ENCODE results near the gene CCT2. TPM values are rescaled to one million over a fixed set of nuclear protein-coding genes. Genes with fewer than 3 reads are reported as not detected.

The CCT2 gene
- total and polyA plus RNA-seq, 8 donors: 41.6 to 69.1 (median 61.6) TPM

- no peak overlapping the region for H3K27ac ChIP-seq
- no peak for DNase-seq
- 78 to 85% methylated on average over 4 of the region's 4 CpGs for WGBS, 2 donors
- H3K4me3 ChIP-seq: no peak overlapping the region
- no peaks in the 10 kb centered on the region for H3K9me3 ChIP-seq
- ATAC-seq: no peak
- H3K4me1 ChIP-seq: peaks cover 0 to 5% (median 0%) of the 10 kb centered on the region in 3 donors
- peaks cover 0 to 10% (median 0%) of the 10 kb centered on the region in 3 donors for H3K36me3 ChIP-seq
- intact Hi-C loops (cut with DNase I): loop anchor here in 2 of 3 donors (10.0 kb wide), 1 partner anchor 164 kb away; no protein-coding TSS in a partner anchor
- no peak for FAIRE-seq
- no peaks in the 10 kb centered on the region for H3K27me3 ChIP-seq
- TF ChIP-seq CTCF (IDR thresholded peaks at IDR 0.05): no peak
Observed at GRCh38 chr12:69579029-69579428, 6.2 kb upstream of the CCT2 start.

DNA sequence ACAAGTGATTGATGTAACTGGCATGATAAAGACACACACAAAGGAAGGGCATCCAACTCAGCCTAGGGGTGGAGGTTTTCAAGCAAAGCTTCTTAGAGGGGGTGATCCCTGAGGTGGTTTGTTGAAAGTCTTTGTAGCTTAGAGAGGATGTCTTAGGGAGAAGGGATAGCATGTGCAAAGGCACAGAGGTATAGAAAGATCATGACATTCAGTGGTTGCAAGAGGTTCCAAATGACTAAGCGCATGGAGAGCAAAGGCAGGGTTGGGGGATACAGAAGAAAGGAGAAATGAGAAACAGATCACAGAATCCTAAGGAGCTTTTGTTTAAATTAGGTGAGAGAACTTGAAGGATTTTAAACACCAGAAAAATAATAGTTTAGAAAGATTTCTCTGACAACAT lies 5.2 kb upstream of the CCT2 start:
- intact Hi-C loops (cut with DNase I): no loop called here
- ATAC-seq: no peak

GRCh38 chr12:69583203-69583602 lies 2.1 kb upstream of the CCT2 start:
- DNase-seq (no peak), FAIRE-seq (no peak), ATAC-seq (no peak)
- intact Hi-C loops (cut with DNase I): no loop called here
- no peak for TF ChIP-seq CTCF (IDR thresholded peaks at IDR 0.05)
- Histone ChIP-seq H3K27ac (no peak overlapping the region), H3K36me3 (peaks cover 0 to 10% (median 3%) of the 10 kb centered on the region in 3 donors), H3K27me3 (no peaks in the 10 kb centered on the region), H3K4me1 (peaks cover 0 to 7% (median 0%) of the 10 kb centered on the region in 3 donors), H3K9me3 (no peaks in the 10 kb centered on the region), H3K4me3 (no peak overlapping the region)

More for the DNA sequence above, 5.2 kb upstream of the CCT2 start:
- DNase-seq (no peak), FAIRE-seq (no peak)
- no peak overlapping the region for H3K27ac ChIP-seq
- H3K9me3 ChIP-seq: no peaks in the 10 kb centered on the region
- H3K36me3 ChIP-seq: peaks cover 0 to under 1% (median 0%) of the 10 kb centered on the region in 3 donors
- no peak overlapping the region for H3K4me3 ChIP-seq
- H3K4me1 ChIP-seq: peaks cover 0 to 5% (median 0%) of the 10 kb centered on the region in 3 donors
- TF ChIP-seq CTCF (IDR thresholded peaks at IDR 0.05): no peak
- WGBS, 2 donors: 99 to 100% methylated on average over 1 of the region's 1 CpG
- no peaks in the 10 kb centered on the region for H3K27me3 ChIP-seq

DNA sequence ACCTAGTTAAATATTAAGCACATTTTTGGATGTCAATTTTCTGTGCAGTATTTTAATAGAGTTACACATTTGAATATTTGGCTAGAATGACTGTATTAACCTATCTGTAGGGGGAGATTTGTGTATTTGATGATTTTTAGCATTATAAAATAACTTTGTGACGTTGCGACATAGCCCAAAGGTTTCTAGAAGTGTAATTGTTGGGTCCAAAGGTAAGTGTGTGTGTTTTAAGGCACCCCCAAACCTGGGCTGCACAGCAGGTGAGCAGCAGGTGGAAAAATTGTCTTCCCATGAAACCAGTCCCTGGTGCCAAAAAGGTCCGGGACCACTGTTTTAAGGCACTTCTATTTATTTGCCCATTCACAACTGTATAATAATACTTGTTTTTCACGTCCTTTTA lies 3.3 kb downstream of the CCT2 start:
- TF ChIP-seq CTCF (IDR thresholded peaks at IDR 0.05): no peak
- Histone ChIP-seq H3K27me3 (no peaks in the 10 kb centered on the region), H3K36me3 (peaks cover 3 to 61% (median 40%) of the 10 kb centered on the region in 3 donors), H3K4me1 (peaks cover 0 to 7% (median 0%) of the 10 kb centered on the region in 3 donors), H3K27ac (no peak overlapping the region), H3K4me3 (no peak overlapping the region), H3K9me3 (no peaks in the 10 kb centered on the region)
- WGBS, 2 donors: 90 to 91% methylated on average over 4 of the region's 4 CpGs
- intact Hi-C loops (cut with DNase I): no loop called here
- ATAC-seq (no peak), DNase-seq (no peak), FAIRE-seq (no peak)

- H3K27ac ChIP-seq: no peak overlapping the region
- FAIRE-seq (no peak), DNase-seq (no peak), ATAC-seq (no peak)
- H3K27me3 ChIP-seq: no peaks in the 10 kb centered on the region
- intact Hi-C loops (cut with DNase I): no loop called here
- H3K36me3 ChIP-seq: peaks cover 3 to 67% (median 46%) of the 10 kb centered on the region in 3 donors
- 89 to 92% methylated on average over 2 of the region's 2 CpGs for WGBS, 2 donors
- TF ChIP-seq CTCF (IDR thresholded peaks at IDR 0.05): no peak
- no peaks in the 10 kb centered on the region for H3K9me3 ChIP-seq
- no peak overlapping the region for H3K4me3 ChIP-seq
- peaks cover 0 to 7% (median 0%) of the 10 kb centered on the region in 3 donors for H3K4me1 ChIP-seq
Observed at GRCh38 chr12:69589082-69589481, 3.8 kb downstream of the CCT2 start.
